ENCODE measurements around the gene KLHDC8B.
A peak's percentile ranks its signal among the peaks of the same experiment; 100 is the strongest.

The KLHDC8B gene

DNA sequence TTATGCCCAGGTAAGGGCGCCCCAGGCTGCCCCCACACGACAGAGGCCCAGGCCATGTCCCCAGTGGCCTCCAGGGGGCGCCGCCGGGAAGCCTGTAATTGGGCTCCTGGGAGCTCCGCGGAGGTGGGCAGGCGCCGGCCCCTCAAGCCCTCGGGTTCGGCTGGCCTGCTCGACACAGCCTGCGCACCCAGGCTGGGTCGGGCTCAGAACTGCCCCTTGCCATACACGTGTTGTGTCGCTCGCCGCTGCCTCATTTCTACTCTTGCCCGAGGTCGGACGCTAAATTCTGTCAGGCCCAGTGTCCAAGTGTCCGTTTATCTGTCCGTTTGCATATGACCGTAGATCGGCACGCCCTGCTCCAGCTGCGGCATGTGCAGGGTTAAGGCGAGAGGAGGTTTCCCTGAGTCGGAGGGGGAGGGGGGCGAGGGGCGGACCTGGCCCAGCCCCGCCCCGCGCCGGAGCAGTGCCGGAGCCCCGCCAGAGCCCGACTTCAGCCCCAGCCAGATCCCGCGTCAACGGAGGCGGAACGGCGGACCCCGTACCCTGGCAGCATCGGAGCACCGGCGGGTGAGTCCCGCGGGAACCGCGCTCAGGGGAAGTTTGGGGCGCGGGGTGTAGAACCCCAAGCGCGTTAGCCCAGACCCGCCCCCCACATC, at the start of gene KLHDC8B:
Gene KLHDC8B, plus strand, starts transcription at position 480 of the 656 bp plus-strand sequence. CDS start 1,172 bp downstream, outside the sequence.
- no peak for FAIRE-seq

DNA sequence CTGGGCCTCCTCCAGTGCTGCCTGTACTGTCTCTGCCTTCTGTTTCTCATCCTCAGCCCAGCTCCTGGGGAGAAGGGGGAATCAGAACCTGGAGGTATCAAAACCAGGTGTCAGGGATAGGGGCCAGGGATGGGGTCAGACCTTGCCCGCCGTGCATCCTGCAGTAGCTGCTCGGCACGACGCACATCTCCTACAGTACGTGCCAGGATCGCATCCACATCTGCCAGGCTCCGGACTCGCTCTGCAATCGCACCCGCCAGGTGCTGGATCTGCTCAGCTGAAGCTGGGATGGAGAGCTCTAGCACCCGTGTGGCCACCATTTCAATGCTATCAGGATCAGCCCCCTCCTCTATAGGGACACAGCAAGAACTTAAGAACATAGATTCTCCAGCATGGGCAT, 49.4 kb upstream of the KLHDC8B start:
- no peak for FAIRE-seq

DNA sequence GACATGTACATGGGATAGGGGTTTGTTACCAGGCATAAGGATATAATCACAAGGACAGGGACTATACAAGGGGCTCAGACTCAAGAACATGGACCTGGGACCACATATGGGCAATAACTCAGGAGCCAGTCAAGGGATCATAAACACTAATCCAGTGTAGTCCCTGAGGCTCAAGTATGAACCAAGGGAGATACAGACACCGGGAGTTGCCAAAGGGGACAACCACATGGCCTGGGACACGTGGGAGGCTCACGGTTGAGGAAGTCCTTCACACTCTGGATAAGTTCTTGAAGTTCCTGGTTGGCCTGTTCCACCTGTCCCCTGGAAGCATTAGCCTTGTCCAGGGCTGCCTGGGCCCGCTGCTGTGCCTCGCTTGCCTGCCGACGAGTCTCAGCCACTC, 48.9 kb upstream of the KLHDC8B start:
- FAIRE-seq, result no peak

DNA sequence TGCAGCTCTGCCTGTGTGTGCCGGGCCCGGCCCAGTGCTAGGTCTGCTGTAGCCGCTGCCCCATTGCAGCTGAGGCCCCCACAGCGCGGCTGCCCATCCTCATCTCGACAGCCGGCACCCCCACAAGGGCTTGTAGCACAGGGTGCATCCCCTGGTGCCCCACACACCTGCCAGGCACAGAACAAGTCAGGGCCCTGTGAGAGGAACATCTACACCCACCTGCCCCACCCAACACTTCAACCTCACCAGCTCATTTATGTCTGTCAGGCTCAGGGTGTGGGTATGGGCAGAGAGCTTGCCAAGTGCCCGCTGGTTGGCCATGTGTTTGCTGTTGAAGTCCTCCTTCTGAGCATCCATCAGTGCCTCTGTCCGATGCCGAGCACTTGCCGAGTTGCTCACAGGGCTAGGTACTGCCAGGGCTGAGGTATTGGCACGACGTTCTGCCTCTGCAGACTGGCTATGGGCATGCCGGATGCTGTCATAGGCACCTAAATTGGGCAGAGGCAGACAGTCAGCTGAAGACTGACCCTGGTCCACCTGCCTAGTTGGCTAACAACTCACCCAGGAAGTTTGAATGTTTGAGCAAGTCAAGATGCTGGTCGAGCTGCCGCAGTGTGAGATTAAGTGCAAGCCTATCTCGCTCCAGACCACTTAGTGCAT, 48.4 kb upstream of the KLHDC8B start:
- FAIRE-seq, result no peak

DNA sequence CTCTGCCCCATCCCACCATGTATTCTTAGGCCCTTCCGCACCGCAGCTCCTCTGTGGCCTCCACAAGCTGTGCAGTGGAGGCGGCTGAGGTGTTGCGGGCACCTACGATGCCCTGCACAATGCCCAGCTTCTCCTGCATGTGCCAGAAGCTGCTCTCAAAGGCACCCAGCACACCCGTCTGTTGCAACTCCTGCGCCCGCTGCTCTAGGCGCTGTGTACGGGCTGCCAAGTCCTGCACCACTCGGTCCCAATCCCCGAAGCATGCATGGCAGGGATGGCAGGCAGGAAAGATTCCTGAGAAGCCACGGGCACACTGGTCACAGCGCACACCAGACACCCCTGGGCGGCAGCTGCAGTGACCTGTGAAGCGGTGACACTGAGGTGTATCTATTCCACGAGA, 47.7 kb upstream of the KLHDC8B start:
- FAIRE-seq, result no peak

DNA sequence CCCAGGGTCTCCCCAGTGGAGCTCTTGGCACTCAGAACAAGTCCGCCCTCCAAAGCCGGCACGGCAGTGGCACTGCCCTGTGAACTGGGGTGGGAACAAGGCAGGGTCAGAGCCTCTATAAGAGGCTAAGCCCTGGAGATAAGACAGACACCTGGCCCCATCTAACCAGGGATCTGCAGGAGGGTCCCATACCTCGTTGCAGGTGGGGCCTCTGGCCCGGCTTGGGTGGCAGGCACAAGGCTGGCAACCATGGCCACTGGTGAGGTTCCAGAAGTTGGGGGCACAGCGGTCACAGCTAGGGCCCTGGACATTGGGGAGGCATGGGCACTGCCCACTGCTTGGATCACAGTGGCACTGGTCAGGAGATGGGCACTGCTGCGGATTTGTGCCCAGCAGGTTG, 47.2 kb upstream of the KLHDC8B start:
- FAIRE-seq, result no peak

DNA sequence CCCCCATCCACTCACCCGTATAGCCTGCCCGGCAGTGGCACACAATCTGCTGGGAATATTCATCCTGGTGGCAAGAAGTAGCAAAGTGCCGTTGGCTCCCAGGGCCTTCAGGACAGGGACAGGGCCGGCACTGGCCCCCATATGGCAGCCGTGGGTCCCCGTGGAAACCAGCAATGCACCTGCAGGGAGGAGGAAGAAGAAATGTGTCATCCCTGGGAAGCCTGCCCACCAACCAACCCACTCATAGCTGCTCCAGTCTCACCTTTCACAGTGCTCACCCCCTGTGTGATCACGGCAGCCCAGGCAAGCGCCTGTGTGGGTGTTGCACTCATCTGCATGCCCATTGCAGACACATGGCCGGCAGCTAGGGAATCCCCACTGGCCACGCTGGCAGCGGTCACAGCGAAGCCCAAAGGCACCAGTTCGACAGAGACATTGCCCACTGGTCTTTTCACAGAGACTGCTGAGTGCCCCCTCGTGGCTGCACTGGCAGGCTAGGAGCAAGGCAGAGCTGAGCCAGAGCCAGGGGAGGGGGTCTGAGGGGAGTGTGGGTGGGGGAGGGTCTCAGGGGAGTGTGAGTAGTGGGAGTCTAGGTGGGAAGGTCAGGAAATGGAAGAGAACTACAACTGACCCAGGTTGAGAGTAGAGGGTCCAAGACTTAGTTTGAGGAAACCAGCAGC, 46.3 kb upstream of the KLHDC8B start:
- no peak for FAIRE-seq

DNA sequence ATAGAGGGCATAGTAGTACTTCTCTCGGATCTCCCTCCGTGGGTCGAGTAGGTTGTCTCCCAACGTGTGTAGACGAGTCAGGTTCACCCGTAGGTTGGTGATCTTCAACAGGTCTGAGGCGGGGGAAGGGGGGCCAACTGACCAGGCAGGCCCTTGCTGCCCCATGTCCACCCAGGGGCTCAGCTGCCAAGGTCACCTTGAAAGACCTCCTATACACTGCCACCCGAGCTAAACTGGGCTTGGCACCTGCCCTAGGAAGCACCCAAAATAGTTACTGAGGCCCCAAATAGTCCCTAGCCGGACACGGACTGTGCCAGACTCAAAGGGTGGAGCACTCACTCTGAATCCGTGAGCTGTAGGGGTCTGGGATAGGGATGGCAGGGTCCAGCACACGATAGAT, 40.4 kb upstream of the KLHDC8B start:
- no peak for FAIRE-seq

DNA sequence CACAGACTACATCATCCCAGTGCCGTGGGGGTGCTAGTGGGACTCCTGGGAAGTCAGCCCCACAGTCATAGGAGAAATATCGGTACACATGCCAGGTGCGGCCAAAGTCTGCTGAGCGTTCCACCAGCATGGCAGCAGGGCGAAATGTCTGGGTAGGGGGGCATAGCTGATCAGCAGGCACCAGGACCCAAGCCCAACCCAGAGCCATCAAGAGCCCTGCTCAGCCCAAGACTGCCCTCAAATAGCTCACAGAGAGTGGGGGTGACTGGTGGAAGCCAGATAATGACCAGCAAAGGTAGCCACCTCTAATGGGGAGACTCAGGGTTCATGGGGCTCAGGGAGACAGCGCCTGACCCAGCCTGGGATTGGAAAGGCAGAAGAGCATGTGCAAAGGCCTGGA, 39.8 kb upstream of the KLHDC8B start:
- FAIRE-seq, result no peak

DNA sequence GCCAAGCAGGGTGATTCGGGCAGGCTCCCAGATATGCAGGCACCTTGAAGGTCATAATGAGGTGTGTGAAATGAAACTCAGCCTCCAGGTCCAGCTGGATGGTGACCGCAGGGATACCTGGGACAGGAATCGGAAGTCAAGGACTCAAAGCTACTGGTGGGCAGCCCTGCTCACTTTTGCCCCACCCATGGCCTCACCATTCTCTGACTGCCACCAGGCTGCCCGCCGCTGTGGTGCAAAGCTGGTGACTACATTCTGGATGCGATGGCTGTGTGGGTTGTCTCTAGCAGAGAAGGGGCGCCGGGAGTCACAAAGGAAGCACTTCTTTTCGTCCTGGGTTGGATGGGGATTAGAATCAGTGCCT, 39.3 kb upstream of the KLHDC8B start:
- FAIRE-seq, result no peak

DNA sequence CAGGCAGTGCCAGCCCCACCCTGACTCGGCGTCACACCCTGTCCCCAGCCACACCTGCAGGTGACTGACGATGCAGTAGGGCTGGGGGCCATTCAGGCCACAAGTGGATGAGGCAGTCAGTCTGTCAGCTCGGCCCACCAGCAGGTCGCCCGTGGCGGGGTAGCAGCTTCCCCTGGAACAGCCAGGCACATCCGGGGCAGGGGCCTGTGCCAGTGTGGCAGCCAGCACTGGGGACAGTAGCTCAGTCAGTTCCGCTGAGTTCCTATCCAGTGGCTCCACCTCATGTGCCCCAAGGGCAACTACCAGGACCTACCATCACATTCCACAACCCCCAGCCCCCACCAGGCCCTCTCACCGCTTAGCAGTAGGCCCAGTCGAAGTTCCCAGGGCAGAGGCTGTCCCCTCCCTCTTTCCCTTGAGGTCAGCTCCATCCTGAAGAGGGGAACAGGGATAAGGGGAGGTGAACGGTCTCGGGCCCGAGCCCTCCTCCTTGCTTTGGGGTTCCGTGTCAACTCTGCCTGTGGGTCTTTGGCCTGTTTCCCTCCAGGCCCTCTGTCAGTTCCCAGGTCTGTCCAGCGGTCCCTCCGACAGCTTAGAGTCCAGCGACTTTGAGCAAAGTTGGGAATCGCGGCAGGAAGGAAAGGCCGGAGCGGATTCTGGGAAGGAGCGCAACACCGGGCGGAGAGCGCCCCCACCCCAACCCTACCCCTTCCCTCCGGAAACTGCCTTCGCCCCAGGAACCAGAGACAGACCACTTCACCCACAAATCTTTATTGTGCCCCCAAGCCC, 38.8 kb upstream of the KLHDC8B start, which contains the start of gene LAMB2:
Gene LAMB2, minus strand, starts transcription at position 614 of the 789 bp plus-strand sequence. Its CDS starts 183 bp downstream, at position 431.
- FAIRE-seq, result peak; percentile 30

DNA sequence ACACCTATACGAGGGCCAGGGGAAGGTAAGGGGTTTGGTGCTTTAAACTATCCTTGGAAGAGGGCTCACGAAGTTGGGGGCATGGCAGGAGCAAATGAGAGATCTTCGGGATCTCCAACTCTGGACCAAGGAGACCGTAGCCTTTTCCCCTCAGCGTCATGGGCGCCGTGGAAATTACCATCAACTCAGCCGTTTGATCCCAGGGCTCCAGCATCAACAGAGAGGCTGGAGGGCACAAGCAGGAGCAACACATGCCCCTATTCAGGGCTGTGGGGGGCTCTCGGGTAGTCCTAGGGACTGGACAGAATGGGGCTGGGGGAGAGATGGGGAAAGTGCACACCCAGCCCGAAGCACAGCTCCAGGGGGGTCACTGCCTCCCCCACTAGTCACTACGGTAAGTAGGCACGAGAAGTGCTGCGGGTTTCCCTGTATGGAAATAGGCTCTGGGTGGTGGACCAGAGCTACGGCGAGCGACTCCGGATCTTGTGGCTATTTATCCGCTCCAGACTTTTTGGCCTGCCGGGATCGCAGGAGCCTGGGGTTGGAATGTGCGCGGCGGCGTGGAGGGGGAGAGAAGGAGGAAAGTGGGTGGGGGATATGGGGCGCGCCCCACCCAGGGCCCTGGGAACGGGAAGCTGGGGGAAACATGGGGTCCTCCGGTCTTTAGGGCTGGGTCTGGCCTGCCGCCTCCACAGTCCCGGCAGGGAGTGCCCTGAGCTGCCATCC, 38.0 kb upstream of the KLHDC8B start:
- FAIRE-seq, result peak; percentile 31

DNA sequence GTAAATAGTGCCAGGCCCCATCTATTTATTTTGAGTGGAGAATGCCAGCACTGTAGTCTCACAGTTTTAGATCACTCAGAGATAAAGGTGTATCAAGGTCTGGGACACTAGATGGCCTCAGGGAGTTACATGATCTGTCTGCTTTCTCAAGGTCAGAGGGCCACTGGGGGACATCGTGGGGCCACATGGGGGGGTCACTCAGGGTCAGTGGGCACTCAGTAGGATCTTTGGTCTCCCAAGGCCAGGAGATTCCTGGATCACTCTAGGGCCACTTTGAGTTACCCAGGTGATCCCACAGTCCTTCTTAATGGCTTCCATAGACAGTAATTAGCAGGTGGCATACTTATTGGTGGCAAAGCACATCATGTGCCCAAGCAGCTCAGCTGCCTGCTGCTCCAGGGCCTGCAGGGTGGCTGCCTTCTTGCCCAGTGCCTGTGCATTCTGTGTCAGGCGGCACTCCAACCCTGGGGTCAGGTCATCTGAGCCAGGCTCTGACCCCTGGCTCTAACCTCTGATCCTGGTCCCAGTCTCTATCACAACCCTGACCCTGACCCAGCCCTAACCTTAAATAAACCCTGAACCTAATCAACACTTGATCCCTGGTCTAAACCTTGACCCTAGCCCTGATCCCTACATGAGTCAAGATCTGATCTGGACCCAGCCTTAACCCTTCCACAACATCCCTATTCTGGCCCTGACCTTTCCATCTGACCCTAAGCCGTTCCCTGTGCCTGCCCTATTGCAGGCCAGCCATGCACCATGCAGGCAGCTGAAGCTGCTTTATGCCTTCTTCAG, 36.7 kb upstream of the KLHDC8B start:
- no peak for FAIRE-seq

DNA sequence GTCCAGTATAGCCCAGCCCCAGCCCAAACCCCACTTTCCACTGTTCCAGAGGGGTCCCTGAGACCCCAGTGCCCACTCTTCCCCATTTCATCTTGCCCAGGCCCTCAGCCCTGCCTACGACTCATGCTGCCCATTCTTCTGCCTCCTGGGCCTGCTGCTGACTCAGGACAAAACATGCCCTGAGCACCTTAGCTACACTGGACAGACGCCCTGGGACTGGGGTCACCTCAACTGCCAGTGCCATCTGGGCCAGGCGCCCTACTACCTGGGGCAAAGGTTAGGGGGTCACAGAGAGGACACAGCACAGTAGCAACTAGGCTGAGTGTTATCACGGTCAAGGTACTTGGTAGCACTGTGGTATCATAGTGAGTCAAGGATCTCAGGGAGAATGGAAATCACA, 35.9 kb upstream of the KLHDC8B start:
- no peak for FAIRE-seq

DNA sequence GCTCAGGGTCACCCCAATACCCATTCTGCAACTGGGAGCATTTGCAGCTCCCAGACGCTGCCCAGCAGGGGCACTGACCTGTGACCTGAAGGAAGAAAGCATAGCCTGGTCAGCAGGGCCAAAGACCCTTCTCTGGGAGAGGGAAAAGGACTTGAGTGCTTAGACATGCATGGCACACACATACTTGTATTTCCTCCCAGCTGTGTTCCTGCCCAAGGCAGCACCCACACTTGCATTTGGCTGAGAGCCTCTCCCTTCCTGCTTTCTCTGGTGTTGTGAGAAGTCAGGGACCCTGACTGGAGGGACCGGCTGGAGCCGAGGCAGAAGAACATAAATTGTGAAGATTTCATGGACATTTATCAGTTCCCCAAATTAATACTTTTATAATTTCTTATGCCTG, 31.3 kb upstream of the KLHDC8B start:
- no peak for FAIRE-seq

DNA sequence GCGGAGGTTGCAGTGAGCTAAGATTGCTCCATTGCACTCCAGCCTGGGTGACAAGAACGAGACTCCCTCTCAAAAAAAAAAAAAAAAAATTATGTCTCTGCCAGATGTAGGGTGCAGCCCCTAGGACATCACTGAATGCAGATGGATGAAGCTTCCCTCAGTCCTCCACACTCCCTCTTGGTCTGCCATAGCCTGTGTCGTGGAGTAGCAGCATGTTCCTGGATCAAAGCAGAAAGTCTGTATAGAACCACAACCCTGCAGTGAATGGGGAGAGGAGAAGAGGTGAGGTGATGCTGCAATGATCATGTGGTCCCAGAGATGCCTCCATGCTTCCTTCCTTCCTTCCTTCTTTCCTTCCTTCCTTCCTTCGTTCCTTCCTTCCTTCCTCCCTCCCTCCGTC, 23.2 kb upstream of the KLHDC8B start:
- no peak for FAIRE-seq

DNA sequence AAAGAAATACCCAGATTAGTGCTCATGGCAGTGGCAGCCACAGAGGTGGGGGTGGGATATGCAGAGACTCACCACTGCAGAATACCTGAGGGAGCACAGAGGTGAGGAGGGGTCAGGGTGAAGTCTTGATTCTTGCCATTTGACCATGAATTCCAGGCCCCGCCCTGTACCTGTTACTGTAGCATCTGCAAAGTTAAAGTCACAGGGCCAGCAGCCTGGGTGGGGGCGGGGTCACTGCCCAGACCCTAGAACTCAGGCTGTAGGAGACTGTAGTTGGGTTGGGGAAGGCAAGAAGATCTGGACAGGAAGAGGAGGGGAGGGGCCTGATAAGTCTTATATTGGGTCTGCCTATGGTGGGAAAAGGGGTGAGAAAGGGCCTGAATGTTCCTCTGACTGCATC, 19.8 kb upstream of the KLHDC8B start:
- FAIRE-seq, result no peak

DNA sequence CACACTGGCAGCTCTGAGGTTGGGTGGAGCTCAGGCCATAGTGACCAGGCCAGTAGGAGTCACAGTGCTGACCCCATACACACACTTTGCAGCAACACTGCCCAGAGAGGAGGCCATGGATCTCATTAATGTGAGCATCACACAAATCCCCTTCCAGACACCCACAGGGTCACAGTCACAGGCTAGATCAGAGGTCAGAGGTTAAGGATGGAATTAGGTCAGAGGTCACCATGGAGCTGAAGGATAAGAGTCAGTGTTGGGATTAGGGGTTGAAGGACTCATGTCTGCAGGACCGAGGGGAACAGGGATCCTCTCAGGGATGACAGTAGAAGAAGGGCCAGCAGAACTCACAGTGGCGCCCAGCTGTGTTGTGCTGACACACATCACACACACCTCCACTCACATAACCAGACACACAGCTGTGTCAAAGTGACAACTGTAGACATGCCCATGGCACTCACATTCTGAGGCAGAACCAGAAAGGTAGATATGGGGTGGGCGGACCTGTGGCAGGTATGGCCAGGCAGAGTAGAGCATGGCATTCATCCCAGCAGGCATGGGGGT, 18.0 kb upstream of the KLHDC8B start:
- FAIRE-seq, result no peak

DNA sequence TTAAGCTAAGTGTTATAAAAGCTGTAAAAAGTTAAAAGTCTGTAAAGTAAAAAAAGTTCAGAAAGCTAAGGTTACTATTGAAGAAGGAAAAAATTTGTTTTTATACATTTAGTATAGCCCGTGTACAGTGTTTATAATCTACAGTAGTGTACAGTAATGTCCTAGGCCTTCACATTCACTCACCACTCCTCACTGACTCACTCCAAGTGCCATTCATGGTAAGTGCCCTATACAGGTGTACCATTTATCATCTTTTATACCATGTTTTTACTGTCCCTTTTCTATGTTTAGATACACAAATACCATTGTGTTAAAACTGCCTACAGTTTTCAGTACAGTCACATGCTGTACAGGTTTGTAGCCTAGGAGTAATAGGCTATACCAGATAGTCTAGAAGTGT, 14.1 kb upstream of the KLHDC8B start:
- FAIRE-seq, result no peak

DNA sequence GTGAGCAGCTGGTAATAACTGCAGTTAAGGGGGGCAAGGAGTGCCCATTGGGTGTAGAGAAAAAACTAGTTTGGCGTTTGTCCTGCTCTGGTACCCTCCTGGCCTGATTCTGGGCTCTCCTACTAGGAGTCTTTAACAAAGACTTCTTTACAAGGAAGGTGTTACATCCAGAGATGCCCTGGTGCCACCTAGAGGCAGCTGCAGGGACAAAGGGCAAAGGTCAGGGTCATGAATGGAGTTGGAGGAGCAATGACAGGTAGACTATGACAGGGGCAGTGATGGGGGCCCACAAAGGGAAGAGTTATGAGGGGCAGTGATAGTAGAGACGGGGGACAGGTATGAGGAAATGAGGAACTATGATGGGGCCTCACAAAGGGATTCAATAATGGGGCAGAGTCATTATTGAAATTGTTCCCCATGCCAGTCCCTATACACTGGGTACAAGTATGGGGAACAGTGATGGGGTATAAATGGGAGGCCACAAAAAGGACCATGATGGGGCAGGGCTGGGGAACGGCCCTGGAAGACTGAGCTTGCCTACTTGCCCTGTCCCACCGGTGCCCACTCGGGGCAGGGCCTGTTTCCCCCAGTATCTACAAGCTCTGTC, 13.2 kb upstream of the KLHDC8B start:
- FAIRE-seq, result no peak

DNA sequence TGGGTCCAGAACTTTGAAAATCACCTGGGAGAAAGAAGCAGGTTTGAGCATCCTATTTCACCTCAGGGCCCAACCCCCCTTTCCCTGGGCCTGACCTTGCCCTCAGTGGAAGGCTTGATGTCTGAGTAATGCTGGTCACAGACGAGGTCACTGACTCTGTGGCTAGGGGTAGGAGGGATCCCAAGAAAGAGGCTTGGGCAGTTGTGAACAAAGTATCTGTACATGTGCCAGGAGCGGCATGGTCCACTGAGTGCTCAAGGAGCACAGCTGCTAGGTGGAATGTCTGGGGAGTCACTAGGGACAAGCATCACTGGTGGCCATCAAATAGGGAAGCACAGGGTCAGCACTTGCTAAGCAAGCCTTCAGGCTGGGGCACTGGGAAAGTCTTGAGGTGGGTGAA, 12.6 kb upstream of the KLHDC8B start:
- FAIRE-seq, result no peak
